Measurements from ENCODE around the gene ZDHHC5. TPM values are rescaled to one million over a fixed set of nuclear protein-coding genes. Genes with fewer than 3 reads are reported as not detected.

The ZDHHC5 gene
- total RNA-seq, 1 experiment from 2014 or later = 65.2 TPM

GRCh38 chr11:57626895-57627294 lies 41.0 kb upstream of the ZDHHC5 start:
- WGBS (ENCODE audit: extremely low coverage, insufficient read length, low lambda C conversion rate) = no CpG with 5 or more reads among the region's 1 CpG

More at GRCh38 chr11:57626895-57627294, 41.0 kb upstream of the ZDHHC5 start:
- Histone ChIP-seq H3K9me3 (ENCODE audit: control insufficient read depth, low read depth, low read length) (no peaks in the 10 kb centered on the region), H3K18ac (ENCODE audit: insufficient read length, low read depth, low read length) (no peak overlapping the region), H2BK12ac (ENCODE audit: insufficient read length, low read depth, low read length) (no peak overlapping the region), H3K14ac (ENCODE audit: insufficient read depth, low read length) (no peak overlapping the region), H3K4ac (ENCODE audit: low read depth, low read length) (no peak overlapping the region), H3K9ac (ENCODE audit: extremely low read depth, insufficient read length, low read length) (no peak overlapping the region), H2BK15ac (ENCODE audit: low read depth, low read length) (no peak overlapping the region), H4K20me1 (ENCODE audit: control insufficient read depth, insufficient read depth, insufficient read length) (no peaks in the 10 kb centered on the region), H3K79me2 (ENCODE audit: insufficient read depth, low read length) (no peaks in the 10 kb centered on the region), H2BK20ac (ENCODE audit: low read depth, low read length, poor library complexity, severe bottlenecking) (no peak overlapping the region), H3T11ph (ENCODE audit: low read length) (no peak overlapping the region), H3K79me1 (ENCODE audit: insufficient read depth, low read depth, low read length, poor library complexity, severe bottlenecking) (no peaks in the 10 kb centered on the region), H3K23ac (ENCODE audit: insufficient read length, low read depth, low read length) (no peak overlapping the region), H2AFZ (ENCODE audit: low read length) (no peak overlapping the region), H3K4me2 (ENCODE audit: insufficient read depth, insufficient read length, low read length) (no peak overlapping the region), H4K5ac (ENCODE audit: insufficient read length, low read depth, low read length) (no peak overlapping the region), H3K27me3 (ENCODE audit: insufficient read depth, low read length) (no peaks in the 10 kb centered on the region), H2BK5ac (ENCODE audit: insufficient read length, low read length) (no peak overlapping the region), H3K4me1 (ENCODE audit: insufficient read depth, low read length) (no peaks in the 10 kb centered on the region; the same call in 1 of the 2 replicates), H3K23me2 (ENCODE audit: insufficient read length, low read depth, low read length, poor library complexity, severe bottlenecking) (no peaks in the 10 kb centered on the region), H4K91ac (ENCODE audit: insufficient read length, low read depth, low read length) (no peak overlapping the region), H3K56ac (ENCODE audit: insufficient read length, low read depth, low read length) (no peak overlapping the region), H2BK120ac (ENCODE audit: low read depth, low read length, poor library complexity, severe bottlenecking) (no peak overlapping the region), H3K27ac (ENCODE audit: insufficient read length, low read depth, low read length) (no peak overlapping the region), H2AK5ac (ENCODE audit: insufficient read length, low read length) (no peak overlapping the region), H4K8ac (replicated peaks; ENCODE audit: insufficient read length, low read depth, low read length) (no peak overlapping the region)
- Mint-ChIP-seq H3K9me3 (no peaks in the 10 kb centered on the region), H3K36me3 (ENCODE audit: insufficient read depth in 1 of 3, low read depth in 3 of 3) (no peaks in the 10 kb centered on the region; a peak in 1 of 7 replicates), H3K4me1 (peaks cover 0 to 3% of the 10 kb centered on the region in 2 experiments; a peak in 2 of 4 replicates), H3K4me3 (no peak overlapping the region), H3K27me3 (ENCODE audit: low read depth) (peaks cover 14% of the 10 kb centered on the region), H3K27ac (no peak overlapping the region)
- no peak for TF ChIP-seq CTCF (conservative IDR thresholded peaks at IDR 0.05)
- no peak for DNase-seq

Measured in H9 (cell line).